WTC11 (cell line): Measurements from ENCODE around the gene CLIP3. TPM values are rescaled to one million over a fixed set of nuclear protein-coding genes. Genes with fewer than 3 reads are reported as not detected.

Source experiments
- ATAC-seq: fragments of 200-7000 bp; cut with Tn5 transposase; 2 replicates; pipeline ENCODE4 v1.10.0; 2021; ENCODE audit warnings: mild to moderate bottlenecking, moderate library complexity
- CTCF ChIA-PET: fragments of 300-600 bp; sonication (Branson Sonifier 250); formaldehyde crosslinking; loops from one replicate; lab custom pipeline; 2021; ENCODE audit warnings: antibody characterized with exemption; lab: Charles Lee
- POLR2A ChIA-PET: fragments of 350-600 bp; sonication (Branson Sonifier 250); formaldehyde crosslinking; loops from one replicate; lab custom pipeline; 2021; ENCODE audit warnings: antibody characterized with exemption; lab: Charles Lee
- DNase-seq: peaks from one replicate; pipeline ENCODE4 v3.0.0; 2021; ENCODE audit warnings: low spot score
- H3K27ac Mint-ChIP-seq: 2 replicates; pipeline ENCODE4 v1.8.0; 2021; ENCODE audit warnings: mixed read lengths
- H3K27me3 Mint-ChIP-seq: 2 replicates; pipeline ENCODE4 v1.8.0; 2021; ENCODE audit warnings: low read depth, mild to moderate bottlenecking, moderate library complexity, mixed read lengths
- H3K36me3 Mint-ChIP-seq: 2 replicates; pipeline ENCODE4 v1.8.0; 2021; ENCODE audit warnings: mixed read lengths
- H3K4me1 Mint-ChIP-seq: 2 replicates; pipeline ENCODE4 v1.8.0; 2022; ENCODE audit warnings: mixed read lengths
- H3K4me3 Mint-ChIP-seq: 2 replicates; pipeline ENCODE4 v1.8.0; 2021; ENCODE audit warnings: mild to moderate bottlenecking, moderate library complexity, mixed read lengths
- H3K9me3 Mint-ChIP-seq: 2 replicates; pipeline ENCODE4 v1.8.0; 2021; ENCODE audit warnings: mixed read lengths
- EMX1 ChIP-seq: fragments of 250-450 bp; sonication (Bioruptor Pico); IDR thresholded peaks from 2 replicates; pipeline ENCODE4 v1.8.0; 2021; ENCODE audit warnings: mild to moderate bottlenecking
- FOXP1 ChIP-seq: sonication (generic); formaldehyde crosslinking; IDR thresholded peaks from 2 replicates; pipeline ENCODE4 v1.8.0; 2022; ENCODE audit warnings: missing genetic modification reagents, mild to moderate bottlenecking, moderate library complexity, borderline replicate concordance
- GABPB1 ChIP-seq: sonication (generic); formaldehyde crosslinking; IDR thresholded peaks from 2 replicates; pipeline ENCODE4 v1.8.1; 2023; ENCODE audit warnings: mild to moderate bottlenecking, missing genetic modification reagents
- GRHL2 ChIP-seq: fragments of 250-450 bp; sonication (Bioruptor Pico); IDR thresholded peaks from 2 replicates; pipeline ENCODE4 v1.8.0; 2022; ENCODE audit warnings: mild to moderate bottlenecking, moderate library complexity; ENCODE audit not compliant: insufficient replicate concordance, severe bottlenecking
- JUN ChIP-seq: sonication (generic); formaldehyde crosslinking; IDR thresholded peaks from 2 replicates; pipeline ENCODE4 v1.8.0; 2023; ENCODE audit warnings: mild to moderate bottlenecking, missing genetic modification reagents
- NFATC4 ChIP-seq: fragments of 250-450 bp; sonication (Bioruptor Pico); IDR thresholded peaks from 2 replicates; pipeline ENCODE4 v1.9.0; 2021; ENCODE audit warnings: mild to moderate bottlenecking
- OVOL2 ChIP-seq: fragments of 250-450 bp; sonication (Bioruptor Pico); IDR thresholded peaks from 2 replicates; pipeline ENCODE4 v1.9.0; 2021; ENCODE audit warnings: mild to moderate bottlenecking, borderline replicate concordance
- PRRX2 ChIP-seq: fragments of 250-450 bp; sonication (Bioruptor Pico); IDR thresholded peaks from 2 replicates; pipeline ENCODE4 v1.8.0; 2021; ENCODE audit warnings: mild to moderate bottlenecking
- SMAD3 ChIP-seq: sonication (generic); formaldehyde crosslinking; IDR thresholded peaks from 2 replicates; pipeline ENCODE4 v1.8.0; 2022; ENCODE audit warnings: missing genetic modification reagents, mild to moderate bottlenecking, borderline replicate concordance
- SP1 ChIP-seq: sonication (generic); formaldehyde crosslinking; conservative IDR thresholded peaks from 2 replicates; pipeline ENCODE4 v1.8.1; 2022; ENCODE audit warnings: missing genetic modification reagents
- TCF7 ChIP-seq: sonication (generic); formaldehyde crosslinking; IDR thresholded peaks from 2 replicates; pipeline ENCODE4 v1.8.0; 2022; ENCODE audit warnings: mild to moderate bottlenecking, low read depth, missing genetic modification reagents, moderate library complexity
- ZNF263 ChIP-seq: sonication (generic); formaldehyde crosslinking; IDR thresholded peaks from 2 replicates; pipeline ENCODE4 v1.8.1; 2022; ENCODE audit warnings: low read depth, mild to moderate bottlenecking, moderate library complexity, missing genetic modification reagents
- ZNF317 ChIP-seq: sonication (generic); formaldehyde crosslinking; IDR thresholded peaks from 2 replicates; pipeline ENCODE4 v1.8.1; 2023; ENCODE audit warnings: low read depth, mild to moderate bottlenecking, moderate library complexity, missing genetic modification reagents, borderline replicate concordance
- ZNF416 ChIP-seq: fragments of 250-450 bp; sonication (Bioruptor Pico); IDR thresholded peaks from 2 replicates; pipeline ENCODE4 v1.9.0; 2021; ENCODE audit warnings: mild to moderate bottlenecking, inconsistent platforms
- total RNA-seq: library from RNA; stranded (reverse); gene quantifications from 3 replicates; pipeline ENCODE4 v1.2.3, GENCODE V29; 2021
- TF ChIP-seq, protein P1 (sequence below): fragments of 250-450 bp; sonication (Bioruptor Pico); IDR thresholded peaks from 2 replicates; pipeline ENCODE4 v1.9.0; 2021; ENCODE audit warnings: mild to moderate bottlenecking, borderline replicate concordance
- TF ChIP-seq, protein P2 (sequence below): sonication (generic); formaldehyde crosslinking; IDR thresholded peaks from 2 replicates; pipeline ENCODE4 v1.8.1; 2022; ENCODE audit warnings: low read depth, missing genetic modification reagents, borderline replicate concordance
- TF ChIP-seq, protein P3 (sequence below): fragments of 250-450 bp; sonication (Bioruptor Pico); IDR thresholded peaks from 2 replicates; pipeline ENCODE4 v1.9.0; 2021; ENCODE audit warnings: mild to moderate bottlenecking
- TF ChIP-seq, protein P4 (sequence below): sonication (generic); formaldehyde crosslinking; IDR thresholded peaks from 2 replicates; pipeline ENCODE4 v1.8.0; 2022; ENCODE audit warnings: mild to moderate bottlenecking, missing genetic modification reagents
- TF ChIP-seq, protein P5 (sequence below): fragments of 200-600 bp; IDR thresholded peaks from 2 replicates; pipeline ENCODE4 v1.8.0; 2022; ENCODE audit warnings: antibody characterized with exemption

CLIP3 gene
- total RNA-seq, 1 experiment from 2014 or later, result 16.2 TPM

DNA sequence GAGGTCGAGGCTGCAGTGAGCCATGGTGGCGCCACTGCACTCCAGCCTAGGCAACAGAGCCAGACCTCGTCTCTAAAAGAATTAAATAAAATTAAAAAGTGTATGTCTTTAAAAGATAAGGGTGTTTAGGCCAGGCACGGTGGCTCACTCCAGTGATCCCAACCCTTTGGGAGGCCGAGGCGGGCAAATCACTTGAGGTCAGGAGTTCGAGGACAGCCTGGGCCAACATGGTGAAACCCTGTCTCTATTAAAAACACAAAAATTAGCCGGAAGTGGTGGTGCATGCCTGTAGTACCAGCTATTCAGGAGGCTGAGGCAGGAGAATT lies 45.1 kb downstream of the CLIP3 start:
- Mint-ChIP-seq H3K9me3 (peaks cover 5% of the 10 kb centered on the region; the same call in 1 of the 2 replicates), H3K27ac (no peak overlapping the region), H3K4me3 (peak overlapping the region; percentile 83), H3K4me1 (peaks cover 3% of the 10 kb centered on the region; the same call in 1 of the 2 replicates), H3K27me3 (peaks cover 61% of the 10 kb centered on the region), H3K36me3 (no peaks in the 10 kb centered on the region)
- ChIA-PET CTCF (interaction anchor here (0.6 to 1.2 kb wide), 5 partner anchors 10 to 63 kb away, joined by 3 to 6 read pairs (median 3); partner anchors contain the start of gene SYNE4), POLR2A (interaction anchor here (0.6 kb wide), 1 partner anchor 118 kb away, joined by 3 read pairs; no protein-coding TSS in a partner anchor)
- ATAC-seq (no peak; the same call in 1 of the 2 replicates), DNase-seq (no peak)
- TF ChIP-seq NFATC4 (CRISPR knock-in tag), result no peak
- TF ChIP-seq OVOL2, result no peak
- no peak for TF ChIP-seq FOXP1 (CRISPR knock-in tag)
- no peak for TF ChIP-seq SMAD3
- no peak for TF ChIP-seq PRRX2 (CRISPR knock-in tag)
- TF ChIP-seq, protein P1, sequence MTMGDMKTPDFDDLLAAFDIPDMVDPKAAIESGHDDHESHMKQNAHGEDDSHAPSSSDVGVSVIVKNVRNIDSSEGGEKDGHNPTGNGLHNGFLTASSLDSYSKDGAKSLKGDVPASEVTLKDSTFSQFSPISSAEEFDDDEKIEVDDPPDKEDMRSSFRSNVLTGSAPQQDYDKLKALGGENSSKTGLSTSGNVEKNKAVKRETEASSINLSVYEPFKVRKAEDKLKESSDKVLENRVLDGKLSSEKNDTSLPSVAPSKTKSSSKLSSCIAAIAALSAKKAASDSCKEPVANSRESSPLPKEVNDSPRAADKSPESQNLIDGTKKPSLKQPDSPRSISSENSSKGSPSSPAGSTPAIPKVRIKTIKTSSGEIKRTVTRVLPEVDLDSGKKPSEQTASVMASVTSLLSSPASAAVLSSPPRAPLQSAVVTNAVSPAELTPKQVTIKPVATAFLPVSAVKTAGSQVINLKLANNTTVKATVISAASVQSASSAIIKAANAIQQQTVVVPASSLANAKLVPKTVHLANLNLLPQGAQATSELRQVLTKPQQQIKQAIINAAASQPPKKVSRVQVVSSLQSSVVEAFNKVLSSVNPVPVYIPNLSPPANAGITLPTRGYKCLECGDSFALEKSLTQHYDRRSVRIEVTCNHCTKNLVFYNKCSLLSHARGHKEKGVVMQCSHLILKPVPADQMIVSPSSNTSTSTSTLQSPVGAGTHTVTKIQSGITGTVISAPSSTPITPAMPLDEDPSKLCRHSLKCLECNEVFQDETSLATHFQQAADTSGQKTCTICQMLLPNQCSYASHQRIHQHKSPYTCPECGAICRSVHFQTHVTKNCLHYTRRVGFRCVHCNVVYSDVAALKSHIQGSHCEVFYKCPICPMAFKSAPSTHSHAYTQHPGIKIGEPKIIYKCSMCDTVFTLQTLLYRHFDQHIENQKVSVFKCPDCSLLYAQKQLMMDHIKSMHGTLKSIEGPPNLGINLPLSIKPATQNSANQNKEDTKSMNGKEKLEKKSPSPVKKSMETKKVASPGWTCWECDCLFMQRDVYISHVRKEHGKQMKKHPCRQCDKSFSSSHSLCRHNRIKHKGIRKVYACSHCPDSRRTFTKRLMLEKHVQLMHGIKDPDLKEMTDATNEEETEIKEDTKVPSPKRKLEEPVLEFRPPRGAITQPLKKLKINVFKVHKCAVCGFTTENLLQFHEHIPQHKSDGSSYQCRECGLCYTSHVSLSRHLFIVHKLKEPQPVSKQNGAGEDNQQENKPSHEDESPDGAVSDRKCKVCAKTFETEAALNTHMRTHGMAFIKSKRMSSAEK, result no peak
- TF ChIP-seq SP1 (CRISPR knock-in tag), result no peak
- TF ChIP-seq ZNF263, result no peak
- TF ChIP-seq GABPB1 (CRISPR knock-in tag), result no peak
- TF ChIP-seq, protein P2, sequence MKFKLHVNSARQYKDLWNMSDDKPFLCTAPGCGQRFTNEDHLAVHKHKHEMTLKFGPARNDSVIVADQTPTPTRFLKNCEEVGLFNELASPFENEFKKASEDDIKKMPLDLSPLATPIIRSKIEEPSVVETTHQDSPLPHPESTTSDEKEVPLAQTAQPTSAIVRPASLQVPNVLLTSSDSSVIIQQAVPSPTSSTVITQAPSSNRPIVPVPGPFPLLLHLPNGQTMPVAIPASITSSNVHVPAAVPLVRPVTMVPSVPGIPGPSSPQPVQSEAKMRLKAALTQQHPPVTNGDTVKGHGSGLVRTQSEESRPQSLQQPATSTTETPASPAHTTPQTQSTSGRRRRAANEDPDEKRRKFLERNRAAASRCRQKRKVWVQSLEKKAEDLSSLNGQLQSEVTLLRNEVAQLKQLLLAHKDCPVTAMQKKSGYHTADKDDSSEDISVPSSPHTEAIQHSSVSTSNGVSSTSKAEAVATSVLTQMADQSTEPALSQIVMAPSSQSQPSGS, result no peak
- TF ChIP-seq EMX1, result no peak
- TF ChIP-seq GRHL2 (CRISPR knock-in tag), result no peak
- TF ChIP-seq ZNF416 (CRISPR knock-in tag), result no peak
- TF ChIP-seq TCF7 (CRISPR knock-in tag), result no peak
- TF ChIP-seq, protein P3, sequence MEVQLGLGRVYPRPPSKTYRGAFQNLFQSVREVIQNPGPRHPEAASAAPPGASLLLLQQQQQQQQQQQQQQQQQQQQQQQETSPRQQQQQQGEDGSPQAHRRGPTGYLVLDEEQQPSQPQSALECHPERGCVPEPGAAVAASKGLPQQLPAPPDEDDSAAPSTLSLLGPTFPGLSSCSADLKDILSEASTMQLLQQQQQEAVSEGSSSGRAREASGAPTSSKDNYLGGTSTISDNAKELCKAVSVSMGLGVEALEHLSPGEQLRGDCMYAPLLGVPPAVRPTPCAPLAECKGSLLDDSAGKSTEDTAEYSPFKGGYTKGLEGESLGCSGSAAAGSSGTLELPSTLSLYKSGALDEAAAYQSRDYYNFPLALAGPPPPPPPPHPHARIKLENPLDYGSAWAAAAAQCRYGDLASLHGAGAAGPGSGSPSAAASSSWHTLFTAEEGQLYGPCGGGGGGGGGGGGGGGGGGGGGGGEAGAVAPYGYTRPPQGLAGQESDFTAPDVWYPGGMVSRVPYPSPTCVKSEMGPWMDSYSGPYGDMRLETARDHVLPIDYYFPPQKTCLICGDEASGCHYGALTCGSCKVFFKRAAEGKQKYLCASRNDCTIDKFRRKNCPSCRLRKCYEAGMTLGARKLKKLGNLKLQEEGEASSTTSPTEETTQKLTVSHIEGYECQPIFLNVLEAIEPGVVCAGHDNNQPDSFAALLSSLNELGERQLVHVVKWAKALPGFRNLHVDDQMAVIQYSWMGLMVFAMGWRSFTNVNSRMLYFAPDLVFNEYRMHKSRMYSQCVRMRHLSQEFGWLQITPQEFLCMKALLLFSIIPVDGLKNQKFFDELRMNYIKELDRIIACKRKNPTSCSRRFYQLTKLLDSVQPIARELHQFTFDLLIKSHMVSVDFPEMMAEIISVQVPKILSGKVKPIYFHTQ, result no peak
- TF ChIP-seq, protein P4, sequence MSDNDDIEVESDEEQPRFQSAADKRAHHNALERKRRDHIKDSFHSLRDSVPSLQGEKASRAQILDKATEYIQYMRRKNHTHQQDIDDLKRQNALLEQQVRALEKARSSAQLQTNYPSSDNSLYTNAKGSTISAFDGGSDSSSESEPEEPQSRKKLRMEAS (CRISPR knock-in tag), result no peak
- no peak for TF ChIP-seq ZNF317 (CRISPR knock-in tag)
- TF ChIP-seq, protein P5, sequence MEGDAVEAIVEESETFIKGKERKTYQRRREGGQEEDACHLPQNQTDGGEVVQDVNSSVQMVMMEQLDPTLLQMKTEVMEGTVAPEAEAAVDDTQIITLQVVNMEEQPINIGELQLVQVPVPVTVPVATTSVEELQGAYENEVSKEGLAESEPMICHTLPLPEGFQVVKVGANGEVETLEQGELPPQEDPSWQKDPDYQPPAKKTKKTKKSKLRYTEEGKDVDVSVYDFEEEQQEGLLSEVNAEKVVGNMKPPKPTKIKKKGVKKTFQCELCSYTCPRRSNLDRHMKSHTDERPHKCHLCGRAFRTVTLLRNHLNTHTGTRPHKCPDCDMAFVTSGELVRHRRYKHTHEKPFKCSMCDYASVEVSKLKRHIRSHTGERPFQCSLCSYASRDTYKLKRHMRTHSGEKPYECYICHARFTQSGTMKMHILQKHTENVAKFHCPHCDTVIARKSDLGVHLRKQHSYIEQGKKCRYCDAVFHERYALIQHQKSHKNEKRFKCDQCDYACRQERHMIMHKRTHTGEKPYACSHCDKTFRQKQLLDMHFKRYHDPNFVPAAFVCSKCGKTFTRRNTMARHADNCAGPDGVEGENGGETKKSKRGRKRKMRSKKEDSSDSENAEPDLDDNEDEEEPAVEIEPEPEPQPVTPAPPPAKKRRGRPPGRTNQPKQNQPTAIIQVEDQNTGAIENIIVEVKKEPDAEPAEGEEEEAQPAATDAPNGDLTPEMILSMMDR, result no peak
- no peak for TF ChIP-seq JUN (CRISPR knock-in tag)
